ENCODE measurements around the gene TSPAN19. TPM values are rescaled to one million over a fixed set of nuclear protein-coding genes. Genes with fewer than 3 reads are reported as not detected.

TSPAN19 gene
- total RNA-seq, 1 experiment from 2014 or later, result not detected

DNA sequence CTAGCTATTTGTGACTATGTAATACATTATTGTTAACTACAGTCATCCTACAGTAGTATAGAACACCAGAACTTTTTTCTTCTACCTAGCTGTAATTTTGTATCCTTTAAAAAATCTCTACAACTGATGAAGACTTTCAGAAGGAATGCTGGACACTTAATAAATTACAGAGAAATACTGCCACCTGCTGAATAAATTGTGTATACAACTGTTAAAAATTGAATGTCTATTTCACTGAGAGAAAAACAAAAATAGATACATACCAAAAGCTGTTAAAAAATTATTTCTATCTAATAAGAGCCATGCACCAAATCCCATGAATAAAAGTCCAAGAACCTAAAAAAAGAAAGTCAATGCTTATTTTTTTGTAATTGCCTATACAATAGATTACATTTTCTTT, 6.6 kb downstream of the TSPAN19 start:
- Histone ChIP-seq H3K27ac (ENCODE audit: insufficient read length, low read depth, low read length) (no peak overlapping the region), H3K9me3 (ENCODE audit: control insufficient read depth, low read depth, low read length) (no peaks in the 10 kb centered on the region), H3K27me3 (ENCODE audit: insufficient read depth, low read length) (no peaks in the 10 kb centered on the region), H4K20me1 (ENCODE audit: control insufficient read depth, insufficient read depth, insufficient read length) (no peaks in the 10 kb centered on the region), H3K4ac (ENCODE audit: low read depth, low read length) (no peak overlapping the region), H3K4me2 (ENCODE audit: insufficient read depth, insufficient read length, low read length) (no peak overlapping the region), H3T11ph (ENCODE audit: low read length) (no peak overlapping the region), H3K56ac (ENCODE audit: insufficient read length, low read depth, low read length) (no peak overlapping the region), H3K18ac (ENCODE audit: insufficient read length, low read depth, low read length) (no peak overlapping the region), H4K8ac (replicated peaks; ENCODE audit: insufficient read length, low read depth, low read length) (no peak overlapping the region), H4K91ac (ENCODE audit: insufficient read length, low read depth, low read length) (no peak overlapping the region), H4K5ac (ENCODE audit: insufficient read length, low read depth, low read length) (no peak overlapping the region), H2BK5ac (ENCODE audit: insufficient read length, low read length) (no peak overlapping the region), H2BK120ac (ENCODE audit: low read depth, low read length, poor library complexity, severe bottlenecking) (no peak overlapping the region), H3K4me1 (ENCODE audit: insufficient read depth, low read length) (no peaks in the 10 kb centered on the region), H3K23me2 (ENCODE audit: insufficient read length, low read depth, low read length, poor library complexity, severe bottlenecking) (no peaks in the 10 kb centered on the region), H2AK5ac (ENCODE audit: insufficient read length, low read length) (no peak overlapping the region), H2BK15ac (ENCODE audit: low read depth, low read length) (no peak overlapping the region), H3K14ac (ENCODE audit: insufficient read depth, low read length) (no peak overlapping the region), H2BK12ac (ENCODE audit: insufficient read length, low read depth, low read length) (no peak overlapping the region), H3K79me1 (ENCODE audit: insufficient read depth, low read depth, low read length, poor library complexity, severe bottlenecking) (no peaks in the 10 kb centered on the region), H2AFZ (ENCODE audit: low read length) (no peak overlapping the region), H3K9ac (ENCODE audit: extremely low read depth, insufficient read length, low read length) (no peak overlapping the region), H2BK20ac (ENCODE audit: low read depth, low read length, poor library complexity, severe bottlenecking) (no peak overlapping the region), H3K79me2 (ENCODE audit: insufficient read depth, low read length) (no peaks in the 10 kb centered on the region), H3K23ac (ENCODE audit: insufficient read length, low read depth, low read length) (no peak overlapping the region)
- peak; percentile 74 for TF ChIP-seq CTCF (conservative IDR thresholded peaks at IDR 0.05)
- no peak overlapping the region for H3K4me3 Mint-ChIP-seq
- no peaks in the 10 kb centered on the region for H3K9me3 Mint-ChIP-seq
- H3K27me3 Mint-ChIP-seq (ENCODE audit: low read depth), result peaks cover 4% of the 10 kb centered on the region; the same call in 1 of the 2 replicates
- H3K27ac Mint-ChIP-seq, result no peak overlapping the region
- no peaks in the 10 kb centered on the region for H3K36me3 Mint-ChIP-seq (ENCODE audit: insufficient read depth in 1 of 3, low read depth in 3 of 3)
- no peaks in the 10 kb centered on the region for H3K4me1 Mint-ChIP-seq
- no peak for DNase-seq
